Epithelial cell of esophagus (primary cell): Measurements from ENCODE around the gene AMOTL2.

Source experiments
- DNase-seq: peaks from one replicate; pipeline ENCODE4 v3.0.0; 2010; ENCODE audit warnings: low read depth
- H3K4me3 ChIP-seq: 2 replicates; pipeline ENCODE4 v1.5.1; 2011; ENCODE audit warnings: mild to moderate bottlenecking, low read length, control low read depth
- TF ChIP-seq, protein P1 (sequence below): IDR thresholded peaks from 2 replicates; pipeline ENCODE4 v1.5.1; 2011; ENCODE audit warnings: low read depth, mild to moderate bottlenecking, low read length, control low read depth, inconsistent platforms; ENCODE audit not compliant: insufficient read depth; ENCODE audit errors: missing control alignments

AMOTL2 gene

GRCh38 chr3:134376385-134376765, 2.1 kb upstream of the AMOTL2 start:
- H3K4me3 ChIP-seq = no peak overlapping the region
- TF ChIP-seq, protein P1, sequence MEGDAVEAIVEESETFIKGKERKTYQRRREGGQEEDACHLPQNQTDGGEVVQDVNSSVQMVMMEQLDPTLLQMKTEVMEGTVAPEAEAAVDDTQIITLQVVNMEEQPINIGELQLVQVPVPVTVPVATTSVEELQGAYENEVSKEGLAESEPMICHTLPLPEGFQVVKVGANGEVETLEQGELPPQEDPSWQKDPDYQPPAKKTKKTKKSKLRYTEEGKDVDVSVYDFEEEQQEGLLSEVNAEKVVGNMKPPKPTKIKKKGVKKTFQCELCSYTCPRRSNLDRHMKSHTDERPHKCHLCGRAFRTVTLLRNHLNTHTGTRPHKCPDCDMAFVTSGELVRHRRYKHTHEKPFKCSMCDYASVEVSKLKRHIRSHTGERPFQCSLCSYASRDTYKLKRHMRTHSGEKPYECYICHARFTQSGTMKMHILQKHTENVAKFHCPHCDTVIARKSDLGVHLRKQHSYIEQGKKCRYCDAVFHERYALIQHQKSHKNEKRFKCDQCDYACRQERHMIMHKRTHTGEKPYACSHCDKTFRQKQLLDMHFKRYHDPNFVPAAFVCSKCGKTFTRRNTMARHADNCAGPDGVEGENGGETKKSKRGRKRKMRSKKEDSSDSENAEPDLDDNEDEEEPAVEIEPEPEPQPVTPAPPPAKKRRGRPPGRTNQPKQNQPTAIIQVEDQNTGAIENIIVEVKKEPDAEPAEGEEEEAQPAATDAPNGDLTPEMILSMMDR = no peak
- no peak for DNase-seq

GRCh38 chr3:134375582-134376384, 1.5 kb upstream of the AMOTL2 start:
- no peak for DNase-seq
- TF ChIP-seq, protein P1 = no peak

GRCh38 chr3:134374791-134375581, 739 bp upstream of the AMOTL2 start:
- H3K4me3 ChIP-seq = peak overlapping the region; percentile 84
- DNase-seq = peak; percentile 65
- TF ChIP-seq, protein P1 = no peak

More at GRCh38 chr3:134375582-134376384, 1.5 kb upstream of the AMOTL2 start:
- no peak overlapping the region for H3K4me3 ChIP-seq

- TF ChIP-seq, protein P1 = no peak
- peak overlapping the region; percentile 84 for H3K4me3 ChIP-seq
- peak; percentile 85 for DNase-seq
Observed at GRCh38 chr3:134373271-134374104, 759 bp downstream of the AMOTL2 start.

DNA sequence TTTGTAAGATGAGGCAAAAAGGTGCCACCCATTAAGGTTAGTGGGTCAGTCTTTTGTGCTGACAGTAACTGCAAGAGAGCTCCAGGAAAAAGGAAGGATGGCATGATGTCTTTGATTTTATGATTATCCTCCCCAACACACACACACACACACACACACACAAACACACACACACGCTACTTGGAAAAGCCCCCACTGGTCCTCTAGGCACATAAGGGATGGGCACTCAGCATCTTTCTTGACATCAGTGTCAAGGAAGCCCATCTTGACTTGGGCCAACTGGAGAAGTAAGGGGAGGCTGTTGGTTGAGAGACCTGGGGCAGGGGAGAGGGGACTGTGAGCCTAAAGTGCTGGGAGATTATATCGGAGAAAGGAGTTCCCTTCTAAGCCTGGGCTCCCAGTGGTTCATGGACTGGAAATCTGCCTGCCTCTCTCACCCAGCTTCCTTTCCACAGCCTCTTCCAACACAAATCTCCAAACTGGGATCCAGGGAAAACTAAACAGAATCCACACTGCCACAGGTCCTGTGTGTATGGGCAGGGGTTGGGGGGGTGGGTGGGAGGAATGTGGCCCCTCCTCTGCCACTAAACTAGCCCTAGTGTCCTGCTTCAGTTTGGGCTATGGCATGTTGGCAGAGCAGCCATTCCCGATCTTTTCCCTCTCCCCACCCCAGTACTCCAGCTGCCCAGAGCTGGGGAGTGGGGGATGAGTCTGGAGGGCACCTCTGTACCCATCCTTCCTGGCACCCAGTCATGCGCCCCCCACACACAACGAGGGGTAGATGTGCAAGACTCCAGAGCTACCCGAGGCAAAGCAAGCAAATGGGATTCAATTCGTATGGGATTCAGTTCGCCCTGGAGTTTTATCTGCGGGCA, 1.6 kb downstream of the AMOTL2 start:
- TF ChIP-seq, protein P1 = no peak
- peak overlapping the region; percentile 84 for H3K4me3 ChIP-seq
- DNase-seq = no peak

GRCh38 chr3:134371542-134372324, 2.5 kb downstream of the AMOTL2 start:
- TF ChIP-seq, protein P1 = no peak
- DNase-seq = no peak
- H3K4me3 ChIP-seq = peak overlapping the region; percentile 84
